Spleen (tissue), 11 donors: ENCODE data around the gene DHRS2. TPM values are rescaled to one million over a fixed set of nuclear protein-coding genes. Genes with fewer than 3 reads are reported as not detected.

ENCODE experiments used
- DNase-seq: peaks from one replicate; pipeline ENCODE4 v3.0.0-alpha.2; 2020
- H3K27ac ChIP-seq, 8 donors: fragments of 200-600 bp; sonication (generic) in 7 of 8; 1 replicate in 4 of 8; 2 replicates in 4 of 8; pipeline versions ENCODE4 v1.5.0 to v1.8.0; 2016 to 2021; ENCODE audit warnings: inconsistent platforms in 4 of 8, mild to moderate bottlenecking in 4 of 8, moderate library complexity in 1 of 8
- H3K27me3 ChIP-seq, 7 donors: fragments of 200-600 bp; sonication (generic) in 6 of 7; replicated peaks in 1 of 7; 1 replicate in 4 of 7; 2 replicates in 3 of 7; pipeline versions ENCODE4 v1.5.0 to v1.8.0; 2016 to 2021; ENCODE audit warnings: inconsistent platforms in 3 of 7, mild to moderate bottlenecking in 1 of 7
- H3K36me3 ChIP-seq, 6 donors: fragments of 200-600 bp; sonication (generic) in 5 of 6; 1 replicate in 4 of 6; 2 replicates in 2 of 6; pipeline versions ENCODE4 v1.5.0 to v1.8.0; 2016 to 2021; ENCODE audit warnings: inconsistent platforms in 2 of 6
- H3K4me1 ChIP-seq, 6 donors: fragments of 200-600 bp; sonication (generic) in 5 of 6; 1 replicate in 3 of 6; 2 replicates in 3 of 6; pipeline versions ENCODE4 v1.5.0 to v1.8.0; 2016 to 2021; ENCODE audit warnings: inconsistent platforms in 3 of 6
- H3K4me3 ChIP-seq, 8 donors: fragments of 200-600 bp; sonication (generic) in 7 of 8; 1 replicate in 4 of 8; 2 replicates in 4 of 8; pipeline versions ENCODE4 v1.5.0 to v1.8.0; 2016 to 2021; ENCODE audit warnings: inconsistent platforms in 4 of 8, mild to moderate bottlenecking in 4 of 8, moderate library complexity in 2 of 8
- H3K9me3 ChIP-seq, 8 donors: fragments of 200-600 bp; sonication (generic) in 7 of 8; 1 replicate in 4 of 8; 2 replicates in 4 of 8; pipeline versions ENCODE4 v1.5.0 to v1.8.0; 2016 to 2021; ENCODE audit warnings: inconsistent platforms in 4 of 8
- CTCF ChIP-seq, 11 experiments: fragments of 200-600 bp in 7 of 11; fragments of 450-650 bp in 4 of 11; sonication (generic) in 4 of 11; IDR thresholded peaks in 8 of 11; conservative IDR thresholded peaks in 3 of 11; 1 replicate in 7 of 11; 2 replicates in 4 of 11; pipeline versions ENCODE4 v1.4.0 to v1.8.0; 2016 to 2021; ENCODE audit warnings: antibody characterized with exemption in 11 of 11, inconsistent platforms in 4 of 11, mild to moderate bottlenecking in 1 of 11
- POLR2A ChIP-seq, 3 donors: fragments of 450-650 bp; IDR thresholded peaks; one replicate each; pipeline ENCODE4 v1.5.1; 2017; ENCODE audit warnings: antibody characterized with exemption in 3 of 3, mild to moderate bottlenecking in 1 of 3
- POLR2AphosphoS5 ChIP-seq, 3 donors: sonication (generic); formaldehyde crosslinking; IDR thresholded peaks; one replicate each; pipeline ENCODE4 v1.5.1; 2017; ENCODE audit warnings: antibody characterized with exemption in 3 of 3
- WGBS, 5 donors: extraction: QIAGEN DNeasy Blood & Tissue Kit in 3 of 5; methylation state at CpG; one replicate each; pipeline versions ENCODE4 v1.1.5 to v1.1.7; 2013 to 2018; 5-methylcytosine and 5-hydroxymethylcytosine counted together
- intact Hi-C: fragments of 100-400 bp; cut with DNase I; formaldehyde crosslinking; loops from one replicate; pipeline ENCODE4 v1.15.0; 2023; ENCODE audit warnings: low total_unique reads
- polyA plus RNA-seq, 3 donors: library from polyadenylated mRNA; stranded (reverse); fragments of 200-250 nt; gene quantifications; one replicate each; pipeline ENCODE4 v1.2.1, GENCODE V29; 2013
- total RNA-seq, 7 donors: library from RNA; depleted of rRNA in 3 of 7; stranded (reverse); fragments of >200 nt in 3 of 7; fragmentation: NEBNext Ultra II Directional in 4 of 7; extraction: Animal tissue kit (Norgen Biotek cat#: 25700) in 4 of 7; gene quantifications; one replicate each; pipeline versions ENCODE4 v1.1.0 to v1.2.1, GENCODE V29; 2016 to 2021
- donor health status: healthy with polysubstance abuse.
- donor health status: DM: no; HTN: no; CAD: no; lungs with moderate emphysema.
- donor health status: DM: no; HTN: no; CAD: no.
- donor health status: Bipolar disorder and iron deficiency.
- donor health status: healthy.
- donor health status: DM: no; HTN: no; CAD: no.
- donor health status: DM: yes; HTN: yes; CAD: no.

Gene DHRS2
- total and polyA plus RNA-seq, 10 donors, result 3.3 to 30.6 (median 14.1) TPM

- WGBS, 5 donors, result 62 to 78% (median 64%) methylated on average over 6 of the region's 6 CpGs
- DNase-seq, result no peak
- Histone ChIP-seq H3K27me3 (no peaks in the 10 kb centered on the region), H3K4me1 (no peaks in the 10 kb centered on the region), H3K9me3 (peaks cover 0 to 32% (median 19%) of the 10 kb centered on the region in 8 donors), H3K36me3 (no peaks in the 10 kb centered on the region), H3K27ac (no peak overlapping the region), H3K4me3 (no peak overlapping the region)
- intact Hi-C loops, result no loop called here
- TF ChIP-seq POLR2AphosphoS5 (IDR thresholded peaks at IDR 0.05) (no peak), POLR2A (IDR thresholded peaks at IDR 0.05) (no peak), CTCF (IDR thresholded peaks at IDR 0.05 in 8 of 11, conservative IDR thresholded peaks at IDR 0.05 in 3 of 11) (no peak)
These were observed 14.8 kb upstream of the DHRS2 start for GRCh38 chr14:23621204-23621931.

GRCh38 chr14:23621932-23622730 lies 14.0 kb upstream of the DHRS2 start:
- Histone ChIP-seq H3K9me3 (peaks cover 0 to 32% (median 19%) of the 10 kb centered on the region in 8 donors), H3K36me3 (no peaks in the 10 kb centered on the region), H3K27me3 (no peaks in the 10 kb centered on the region), H3K4me1 (no peaks in the 10 kb centered on the region), H3K4me3 (no peak overlapping the region), H3K27ac (no peak overlapping the region)
- TF ChIP-seq POLR2A (IDR thresholded peaks at IDR 0.05), result no peak
- TF ChIP-seq CTCF (IDR thresholded peaks at IDR 0.05 in 8 of 11, conservative IDR thresholded peaks at IDR 0.05 in 3 of 11), result no peak
- TF ChIP-seq POLR2AphosphoS5 (IDR thresholded peaks at IDR 0.05), result no peak
- 78 to 96% (median 88%) methylated on average over 4 of the region's 4 CpGs for WGBS, 5 donors
- DNase-seq, result no peak
- intact Hi-C loops, result no loop called here

GRCh38 chr14:23622990-23623389 lies 13.2 kb upstream of the DHRS2 start:
- Histone ChIP-seq H3K4me3 (no peak overlapping the region), H3K27ac (no peak overlapping the region), H3K27me3 (no peaks in the 10 kb centered on the region), H3K4me1 (no peaks in the 10 kb centered on the region), H3K36me3 (no peaks in the 10 kb centered on the region), H3K9me3 (peaks cover 0 to 32% (median 19%) of the 10 kb centered on the region in 8 donors)
- intact Hi-C loops, result no loop called here
- no peak for DNase-seq
- TF ChIP-seq POLR2AphosphoS5 (IDR thresholded peaks at IDR 0.05), result no peak
- TF ChIP-seq POLR2A (IDR thresholded peaks at IDR 0.05), result no peak
- no peak for TF ChIP-seq CTCF (IDR thresholded peaks at IDR 0.05 in 8 of 11, conservative IDR thresholded peaks at IDR 0.05 in 3 of 11)
- WGBS, 5 donors, result 79 to 97% (median 85%) methylated on average over 4 of the region's 4 CpGs

GRCh38 chr14:23623962-23624361 lies 12.2 kb upstream of the DHRS2 start:
- H3K9me3 ChIP-seq, result peaks cover 0 to 32% (median 19%) of the 10 kb centered on the region in 8 donors
- H3K27me3 ChIP-seq, result no peaks in the 10 kb centered on the region
- H3K36me3 ChIP-seq, result no peaks in the 10 kb centered on the region
- intact Hi-C loops, result no loop called here
- H3K27ac ChIP-seq, result no peak overlapping the region
- TF ChIP-seq CTCF (IDR thresholded peaks at IDR 0.05 in 8 of 11, conservative IDR thresholded peaks at IDR 0.05 in 3 of 11), result no peak
- no peak for TF ChIP-seq POLR2AphosphoS5 (IDR thresholded peaks at IDR 0.05)
- no peak for TF ChIP-seq POLR2A (IDR thresholded peaks at IDR 0.05)
- no peaks in the 10 kb centered on the region for H3K4me1 ChIP-seq
- no peak overlapping the region for H3K4me3 ChIP-seq
- no peak for DNase-seq
